GM21367 (cell line): ENCODE data around the gene CBLC.

Experiments used
- ATAC-seq: cut with Tn5 transposase; IDR thresholded peaks from one replicate; pipeline ENCODE4 v1.9.1; 2021; ENCODE audit not compliant: unreplicated experiment

Gene CBLC

DNA sequence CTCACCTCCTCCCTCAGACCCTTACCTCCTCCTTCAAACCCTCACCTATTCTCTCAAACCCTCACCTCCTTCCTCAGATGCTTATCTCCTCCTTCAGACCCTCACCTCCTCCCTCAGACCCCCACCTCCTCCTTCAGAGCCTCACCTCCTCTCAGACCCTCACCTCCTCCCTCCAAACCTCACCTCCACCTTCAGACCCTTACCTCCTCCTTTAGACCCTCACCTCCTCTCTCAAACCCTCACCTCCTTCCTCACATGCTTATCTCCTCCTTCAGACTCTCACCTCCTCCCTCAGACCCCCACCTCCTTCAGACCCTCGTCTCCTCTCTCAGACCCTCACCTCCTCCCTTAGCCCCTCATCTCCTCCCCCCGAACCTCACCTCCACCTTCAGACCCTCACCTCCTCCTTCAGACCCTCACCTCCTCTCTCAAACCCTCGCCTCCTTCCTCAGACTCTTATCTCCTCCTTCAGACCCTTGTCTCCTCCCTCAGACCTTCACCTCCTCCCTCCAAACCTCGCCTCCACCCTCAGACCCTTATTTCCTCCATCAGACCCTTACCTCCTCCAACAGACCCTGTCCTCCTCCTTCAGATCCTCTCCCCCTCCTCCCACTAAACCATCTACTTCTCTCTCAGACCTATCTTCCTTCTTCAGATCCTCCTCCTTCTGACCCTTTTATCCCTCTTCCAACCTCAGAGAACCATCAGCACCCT, 31.6 kb upstream of the CBLC start:
- ATAC-seq, result no peak

DNA sequence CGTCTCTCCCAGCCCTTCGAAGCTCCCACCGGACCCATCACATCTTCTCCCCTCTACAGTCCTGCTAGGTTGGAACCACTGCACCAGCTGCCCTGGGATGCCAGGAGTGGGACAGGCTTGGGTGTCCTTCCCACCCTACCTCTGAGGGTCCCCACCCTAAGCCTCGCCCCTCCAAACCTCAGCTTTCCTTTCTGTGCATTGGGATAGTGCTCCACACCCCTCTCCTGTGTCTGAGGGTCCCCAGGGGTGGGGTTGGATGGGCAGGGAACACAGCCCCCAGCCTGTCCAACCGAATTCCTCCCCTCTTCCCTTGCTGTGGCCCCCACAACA, 31.1 kb upstream of the CBLC start:
- ATAC-seq, result no peak

DNA sequence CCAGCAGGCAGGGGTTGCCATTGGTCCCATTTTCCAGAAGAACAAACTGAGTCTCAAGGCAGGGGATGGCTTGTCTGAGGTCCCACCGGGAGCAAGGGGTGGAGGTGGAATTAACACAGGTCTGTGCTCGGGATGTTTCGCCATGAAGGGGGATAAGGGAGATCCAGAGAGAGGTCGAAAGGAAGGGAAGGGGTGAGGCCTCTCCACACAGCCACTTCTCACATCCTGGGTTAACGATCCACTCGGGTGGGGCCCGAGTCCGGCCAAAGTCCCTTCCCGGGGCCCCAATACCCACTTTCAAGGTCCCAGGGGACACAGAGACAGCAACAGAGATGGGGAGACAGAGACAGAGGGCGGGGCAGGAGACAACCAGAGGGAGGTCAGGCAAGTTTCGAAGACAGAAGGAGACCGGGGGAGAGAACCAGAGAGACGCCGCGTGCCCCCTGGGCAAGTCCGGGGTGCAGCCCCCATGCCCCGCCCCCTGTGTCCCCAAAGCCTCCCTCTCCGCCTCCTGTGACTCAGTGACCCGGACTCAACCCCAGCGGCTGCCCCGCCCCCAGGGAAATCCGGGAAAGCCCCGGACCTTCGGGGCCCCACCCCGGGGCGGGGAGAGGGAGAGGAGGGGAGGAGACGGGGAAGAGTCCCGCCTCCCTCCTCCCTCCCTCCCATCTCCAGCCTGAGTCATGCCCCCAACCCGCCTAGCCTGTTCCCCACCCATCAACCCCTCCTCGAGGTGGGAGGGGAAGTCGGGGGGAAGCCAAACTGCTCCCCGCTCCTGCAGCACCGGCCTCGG, 30.5 kb upstream of the CBLC start:
- peak; percentile 34 for ATAC-seq

DNA sequence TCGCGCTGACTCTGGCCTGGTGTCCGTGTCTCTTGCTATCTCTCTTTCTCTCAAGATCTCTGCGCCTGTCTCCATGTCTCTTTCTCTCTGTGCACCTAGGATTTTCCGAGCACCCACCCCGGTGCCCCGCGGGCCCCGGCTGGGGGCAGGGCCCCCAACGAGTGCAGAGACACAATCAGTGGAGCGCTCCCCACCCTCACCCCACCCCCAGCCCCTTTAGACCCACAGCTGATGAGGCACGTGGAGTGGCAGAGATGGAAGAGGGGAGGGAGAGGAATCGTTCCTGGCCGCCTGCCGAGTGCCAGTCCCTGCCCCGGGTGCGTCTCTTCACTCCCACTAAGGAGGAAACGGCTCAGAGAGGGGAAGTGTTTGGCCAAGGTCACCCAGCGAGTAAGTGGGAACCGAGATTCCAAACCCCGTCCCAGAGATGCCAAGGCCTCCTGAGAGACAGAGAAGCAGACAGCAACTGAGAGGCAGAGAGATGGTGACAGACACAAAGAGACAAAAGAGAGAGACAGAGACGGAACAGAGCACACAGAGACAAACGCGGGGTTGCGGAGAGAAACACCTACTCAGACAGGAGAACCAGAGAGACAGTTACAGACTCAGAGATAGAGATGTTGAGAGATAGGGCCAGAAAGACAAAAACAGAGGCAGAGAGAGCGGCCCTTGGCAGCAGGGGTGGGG, 29.8 kb upstream of the CBLC start:
- ATAC-seq, result no peak

DNA sequence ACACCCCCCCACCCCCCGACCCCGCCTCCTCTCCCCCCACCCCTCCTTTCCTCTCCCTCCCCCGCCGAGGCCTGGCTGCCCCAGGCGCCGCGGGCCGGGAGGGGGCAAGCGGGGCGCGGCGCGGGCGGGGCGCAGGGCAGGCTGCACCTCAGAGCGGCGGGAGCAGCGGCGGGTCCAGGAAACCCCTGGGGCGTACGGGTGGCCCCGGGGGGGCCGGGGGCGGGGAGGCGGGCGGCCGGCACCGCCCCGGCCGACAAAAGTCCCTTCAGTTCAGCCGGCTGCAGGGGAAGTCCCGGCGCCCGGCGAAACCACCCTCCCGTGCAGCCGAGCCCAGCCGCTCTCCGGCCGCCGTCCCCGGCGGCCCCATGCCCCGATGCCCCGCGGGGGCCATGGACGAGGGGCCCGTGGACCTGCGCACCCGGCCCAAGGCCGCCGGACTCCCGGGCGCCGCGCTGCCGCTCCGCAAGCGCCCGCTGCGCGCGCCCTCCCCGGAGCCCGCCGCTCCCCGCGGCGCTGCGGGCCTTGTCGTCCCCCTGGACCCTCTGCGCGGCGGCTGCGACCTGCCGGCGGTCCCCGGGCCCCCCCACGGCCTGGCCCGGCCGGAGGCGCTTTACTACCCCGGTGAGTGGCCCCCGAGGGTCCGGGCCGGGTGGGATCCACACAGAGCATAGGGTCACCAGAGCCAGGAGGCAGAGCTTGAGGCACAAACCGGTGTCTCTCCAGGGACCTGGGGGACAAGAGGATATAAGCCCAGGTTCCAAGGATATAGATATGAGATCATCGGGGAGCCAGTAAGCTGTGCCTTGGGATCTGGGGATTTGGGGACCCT, 29.1 kb upstream of the CBLC start, which contains the start of gene BCL3:
BCL3 (plus strand) TSS at position 283 of the 829 bp plus-strand sequence; CDS start at position 366, 83 bp downstream.
- ATAC-seq, result no peak

DNA sequence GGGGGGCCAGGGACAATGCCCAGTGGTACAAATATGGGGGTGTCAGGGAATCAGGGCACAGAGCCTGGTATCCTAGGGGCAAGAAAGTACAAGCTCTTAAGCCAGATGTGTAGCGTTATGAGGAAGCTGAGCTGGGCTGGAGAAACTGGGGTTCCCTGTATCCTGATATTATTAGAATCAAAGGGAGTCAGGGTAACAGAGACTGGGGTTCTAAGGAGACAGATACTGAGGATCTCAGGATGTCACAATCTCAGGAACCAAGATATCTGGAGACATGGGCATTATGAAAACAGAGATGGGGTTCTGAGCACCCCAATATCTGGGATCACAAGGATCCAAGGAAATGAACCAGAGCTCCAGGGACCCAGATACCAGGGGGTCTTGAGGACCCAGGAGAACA, 28.4 kb upstream of the CBLC start:
- ATAC-seq, result no peak

DNA sequence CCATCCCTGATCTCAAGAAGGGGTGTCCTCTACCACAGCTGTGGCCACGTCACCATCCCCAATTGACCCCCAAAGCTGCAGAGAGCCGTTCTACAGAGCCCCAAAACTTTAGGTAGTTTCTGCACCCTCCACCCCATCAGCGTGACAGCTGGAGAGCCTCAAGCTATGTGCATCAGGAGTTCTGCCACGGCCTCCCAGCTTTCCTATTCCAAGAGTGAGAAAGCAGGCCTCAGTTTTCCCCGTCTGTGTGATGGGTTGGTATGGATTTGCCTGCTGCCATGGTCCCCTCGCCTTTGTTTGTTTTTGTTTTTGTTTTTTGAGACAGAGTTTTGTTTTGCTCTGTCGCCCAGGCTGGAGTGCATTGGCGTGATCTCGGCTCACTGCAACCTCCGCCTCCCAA, 27.7 kb upstream of the CBLC start:
- ATAC-seq, result no peak

DNA sequence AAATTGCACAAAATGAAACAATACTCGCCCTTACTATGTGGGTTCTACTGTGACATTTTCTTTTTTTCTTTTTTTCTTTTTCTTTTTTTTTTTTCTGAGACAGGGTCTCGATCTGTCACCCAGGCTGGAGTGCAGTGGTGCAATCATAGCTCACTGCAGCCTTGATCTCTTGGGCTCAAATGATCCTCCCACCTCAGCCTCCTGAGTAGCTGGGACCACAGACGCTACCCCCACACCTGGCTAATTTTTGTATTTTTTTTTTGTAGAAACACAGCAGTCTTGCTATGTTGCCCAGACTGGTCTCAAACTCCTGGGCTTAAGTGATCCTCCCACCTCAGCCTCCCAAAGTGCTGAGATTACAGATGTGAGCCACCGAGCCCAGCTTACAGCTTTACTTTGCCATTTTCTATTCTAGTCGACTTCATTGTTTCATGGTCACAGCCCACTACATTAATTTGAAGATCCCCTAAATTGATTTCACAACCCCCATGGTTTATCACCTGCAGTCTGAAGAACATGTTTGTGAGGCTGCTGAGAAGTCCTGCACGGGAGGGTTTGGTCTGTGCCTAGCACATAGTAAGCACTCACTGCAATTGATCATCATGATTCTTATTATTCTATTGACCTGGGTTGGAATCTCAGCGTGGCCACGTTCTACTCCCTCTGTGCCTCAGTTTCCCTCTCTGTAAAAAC, 25.4 kb upstream of the CBLC start:
- no peak for ATAC-seq

DNA sequence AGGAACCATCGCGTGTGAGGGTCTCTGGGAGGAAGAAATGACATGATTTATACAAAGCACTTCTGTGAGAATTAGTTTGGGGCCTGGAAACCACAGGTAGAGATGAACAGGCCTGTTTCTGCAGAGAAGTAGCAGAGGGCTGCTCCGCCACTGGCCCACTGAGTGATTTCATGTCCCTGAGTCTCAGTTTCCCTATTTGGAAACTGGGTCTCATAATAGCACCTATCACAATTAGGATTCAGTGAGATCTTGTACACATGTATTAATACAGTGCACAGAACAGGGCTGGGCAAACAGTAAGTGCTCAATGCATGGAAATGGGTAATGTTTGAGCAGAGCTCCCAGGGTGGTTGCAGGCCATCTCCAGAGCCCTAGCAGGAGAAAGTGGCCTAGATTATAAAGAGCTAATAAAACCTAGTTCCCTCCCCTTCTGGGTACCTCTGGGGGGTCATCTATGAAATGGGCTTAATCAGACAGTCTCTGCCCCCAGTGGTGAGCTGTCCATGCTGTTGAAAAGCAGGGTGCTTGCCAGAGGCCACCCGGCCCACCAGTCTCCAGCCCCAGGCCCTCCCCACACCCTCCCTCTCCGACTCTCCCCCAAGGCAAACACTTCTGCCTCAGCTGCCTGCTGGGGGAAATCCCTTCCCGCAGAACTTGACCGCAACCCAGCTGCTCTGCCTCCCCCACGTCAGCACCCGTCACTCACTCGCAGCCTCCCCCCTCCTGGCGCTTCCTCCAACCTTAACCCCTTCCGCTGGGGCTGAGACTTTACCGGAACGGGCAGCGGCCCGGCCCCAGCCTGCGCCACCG, 24.7 kb upstream of the CBLC start:
- peak; percentile 42 for ATAC-seq

DNA sequence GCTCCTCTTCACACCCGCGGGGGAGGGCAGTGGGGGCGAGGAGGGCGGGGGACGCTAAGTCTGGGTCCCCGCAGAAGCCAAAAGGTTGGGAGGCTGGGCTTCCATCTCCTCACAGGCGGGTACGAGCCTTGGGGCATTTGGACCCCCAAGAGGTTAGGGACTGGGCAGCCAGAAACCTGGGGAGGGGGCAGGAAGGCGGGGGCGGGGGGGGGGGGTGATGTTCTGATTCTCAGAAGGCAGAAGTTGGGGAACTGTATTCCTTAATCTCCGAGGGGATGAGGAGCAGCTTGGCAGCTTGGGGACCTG, 24.1 kb upstream of the CBLC start:
- ATAC-seq, result no peak

DNA sequence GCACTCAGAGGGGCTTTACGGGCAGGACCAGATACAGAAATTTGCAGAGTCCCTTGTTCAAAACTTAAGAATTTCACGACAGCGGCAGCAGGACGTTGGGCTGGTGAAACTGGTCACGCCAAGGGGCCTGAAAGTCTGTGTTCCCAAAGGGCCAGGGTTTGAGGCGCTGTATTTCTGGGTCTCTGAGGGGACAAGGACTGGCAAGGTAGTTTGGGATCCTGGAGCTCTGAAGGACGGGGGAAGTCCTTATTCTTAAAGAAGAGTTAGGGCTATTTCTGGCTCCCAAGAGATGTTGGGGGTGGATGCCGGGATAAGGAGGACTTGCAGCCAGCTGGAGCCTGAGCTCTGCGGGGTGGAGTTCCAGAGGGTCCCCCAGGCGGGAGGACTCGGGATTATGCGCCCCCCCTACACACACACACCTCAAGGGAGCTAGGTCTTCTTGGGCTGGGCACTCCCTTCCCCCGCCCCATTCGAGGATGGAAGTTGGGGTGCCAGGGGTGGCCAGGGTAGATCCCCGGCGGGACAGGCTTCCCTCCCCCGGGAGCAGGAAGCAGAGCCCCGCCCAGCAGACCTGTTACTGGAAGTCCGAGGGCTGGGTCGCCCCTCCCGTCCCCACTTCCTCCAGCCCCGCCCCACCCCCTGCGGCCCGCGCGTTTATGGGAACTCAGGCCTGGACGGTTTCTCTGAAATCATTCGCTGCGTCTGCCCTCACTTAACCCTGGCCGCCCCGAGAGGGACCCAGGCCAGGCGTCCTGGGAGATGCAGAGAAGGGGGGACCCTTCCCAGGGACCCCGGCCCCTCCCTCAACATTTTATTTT, 23.5 kb upstream of the CBLC start:
- no peak for ATAC-seq

DNA sequence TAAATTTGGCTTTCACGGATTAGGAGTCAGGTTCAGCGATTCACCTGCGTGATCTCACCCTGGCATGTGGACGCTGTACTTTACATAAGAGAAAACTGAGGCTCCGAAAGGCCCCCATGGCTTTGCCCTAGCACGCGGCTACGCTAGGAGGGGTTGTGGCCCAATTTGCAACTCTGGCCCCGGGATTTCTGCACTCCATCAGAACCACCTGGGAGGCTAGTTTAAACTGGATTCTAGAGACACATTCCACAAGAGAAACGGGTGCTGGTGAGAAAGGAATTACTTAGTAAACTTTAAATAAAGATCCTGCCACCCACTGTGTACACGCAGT, 23.0 kb upstream of the CBLC start:
- no peak for ATAC-seq

DNA sequence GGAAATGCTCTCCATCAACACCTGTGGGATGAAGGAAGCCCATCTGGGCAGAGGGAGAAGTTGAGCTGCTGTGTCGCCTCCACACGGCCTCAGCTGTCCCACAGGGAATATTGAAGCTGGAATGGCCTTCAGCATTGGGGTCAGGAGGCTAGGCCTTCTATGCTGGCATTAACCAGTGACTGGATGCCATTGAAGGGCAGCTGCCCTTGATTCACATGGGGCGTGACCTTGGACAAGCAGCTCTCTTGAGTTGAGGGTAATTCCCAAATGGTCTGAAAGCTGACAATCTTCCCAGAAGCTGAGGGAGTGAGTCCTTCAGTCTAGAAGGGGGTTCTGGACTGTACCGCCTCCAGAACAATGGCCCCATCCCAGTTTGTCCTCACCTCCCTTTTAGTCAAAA, 22.5 kb upstream of the CBLC start:
- no peak for ATAC-seq

DNA sequence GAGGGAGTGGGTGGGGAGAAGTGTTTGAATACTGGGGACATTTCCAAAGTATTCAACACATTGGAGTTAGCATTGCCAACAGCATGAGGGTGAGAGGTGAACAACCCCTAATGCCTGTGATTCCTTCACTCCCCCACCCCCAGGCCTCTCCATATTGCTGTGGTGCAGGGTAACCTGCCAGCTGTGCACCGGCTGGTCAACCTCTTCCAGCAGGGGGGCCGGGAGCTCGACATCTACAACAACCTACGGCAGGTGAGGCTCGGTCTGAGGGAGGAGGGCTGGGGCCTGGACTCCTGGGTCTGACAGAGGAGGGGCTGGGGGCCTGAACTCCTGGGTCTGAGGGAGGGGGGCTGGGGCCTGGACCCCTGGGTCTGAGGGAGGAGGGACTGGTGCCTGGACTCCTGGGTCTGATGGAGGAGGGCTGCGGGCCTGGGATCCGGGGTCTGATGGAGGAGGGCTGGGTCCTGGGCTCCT, 21.6 kb upstream of the CBLC start:
- no peak for ATAC-seq

DNA sequence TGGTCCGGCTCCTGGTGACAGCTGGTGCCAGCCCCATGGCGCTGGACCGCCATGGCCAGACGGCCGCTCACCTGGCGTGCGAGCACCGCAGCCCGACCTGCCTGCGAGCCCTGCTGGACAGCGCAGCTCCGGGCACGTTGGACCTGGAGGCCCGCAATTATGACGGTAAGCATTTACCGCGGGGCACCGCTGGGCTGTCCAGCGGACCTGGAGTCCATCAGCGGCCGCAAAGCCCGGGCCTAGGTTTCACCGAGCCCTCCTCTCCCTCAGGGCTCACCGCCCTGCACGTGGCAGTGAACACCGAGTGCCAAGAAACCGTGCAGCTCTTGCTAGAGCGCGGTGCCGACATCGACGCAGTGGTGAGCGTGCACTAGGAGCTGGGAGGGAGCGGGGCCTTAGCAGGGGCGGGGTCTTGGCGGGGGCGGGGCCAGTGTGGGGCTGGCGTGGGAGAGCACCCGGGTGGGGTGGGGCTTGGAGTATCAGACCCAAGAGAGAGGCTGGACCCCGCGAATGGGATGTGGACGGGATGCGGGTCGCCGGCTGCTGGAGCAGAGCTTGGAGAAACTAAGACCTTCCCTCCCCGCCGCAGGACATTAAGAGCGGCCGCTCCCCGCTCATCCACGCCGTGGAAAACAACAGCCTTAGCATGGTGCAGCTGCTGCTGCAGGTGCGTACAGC, 20.5 kb upstream of the CBLC start:
- ATAC-seq, result no peak

DNA sequence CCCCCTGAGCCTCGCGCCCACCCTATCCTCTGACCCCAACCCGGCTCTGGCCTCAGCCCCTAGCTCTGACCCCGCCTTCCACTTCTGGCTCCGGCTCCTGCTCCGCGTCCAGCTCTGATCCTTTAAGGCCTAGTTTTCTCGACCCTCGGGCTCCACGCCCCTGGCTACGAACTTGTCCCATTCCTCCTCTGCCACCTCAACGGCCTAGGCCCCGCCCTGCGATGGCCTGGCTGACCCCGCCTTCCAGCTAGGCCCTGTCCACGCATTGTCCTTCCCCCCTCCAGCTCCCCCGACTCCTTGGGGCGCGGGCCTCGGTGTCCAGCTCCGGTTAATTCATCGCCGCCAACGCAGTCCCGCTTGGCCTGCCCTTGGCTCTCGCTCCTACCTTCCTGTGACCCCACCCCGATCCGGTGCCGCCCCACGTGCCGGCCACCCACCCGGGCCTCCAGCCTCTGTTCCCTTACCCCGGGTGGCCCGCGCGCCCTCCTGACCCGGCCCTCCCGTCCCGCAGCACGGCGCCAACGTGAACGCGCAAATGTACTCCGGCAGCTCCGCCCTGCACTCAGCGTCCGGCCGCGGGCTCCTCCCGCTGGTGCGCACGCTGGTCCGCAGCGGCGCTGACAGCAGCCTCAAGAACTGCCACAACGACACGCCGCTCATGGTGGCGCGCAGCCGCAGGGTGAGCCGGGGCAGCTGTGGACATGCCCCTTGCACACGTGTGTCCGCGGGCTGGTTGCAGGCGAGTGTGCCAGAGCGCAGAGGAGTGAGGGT, 19.8 kb upstream of the CBLC start:
- ATAC-seq, result no peak

DNA sequence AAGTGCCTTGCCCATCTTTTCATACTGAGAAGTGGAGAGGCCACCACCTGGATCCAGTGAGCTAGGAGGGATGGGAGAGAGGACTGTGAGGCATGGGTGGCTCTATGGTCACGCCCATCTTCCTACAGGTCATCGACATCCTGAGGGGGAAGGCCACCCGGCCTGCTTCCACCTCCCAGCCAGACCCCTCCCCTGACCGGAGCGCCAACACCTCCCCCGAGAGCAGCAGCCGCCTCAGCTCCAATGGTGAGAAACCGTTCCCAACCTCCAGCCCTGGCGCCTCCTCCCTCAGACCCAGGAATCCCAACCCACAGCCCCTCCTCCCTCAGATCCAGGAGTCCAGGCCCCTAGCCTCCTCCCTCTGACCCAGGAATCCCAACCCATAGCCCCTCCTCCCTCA, 19.1 kb upstream of the CBLC start:
- ATAC-seq, result no peak
